IPS-15b (cell line): ENCODE measurements around the gene MRTFB.

ENCODE experiments used
- H3K27me3 ChIP-seq: one replicate; pipeline ENCODE4 v1.6.1; 2013; ENCODE audit warnings: low read length; ENCODE audit not compliant: control insufficient read depth, insufficient read depth
- H3K36me3 ChIP-seq: one replicate; pipeline ENCODE4 v1.6.1; 2013; ENCODE audit warnings: low read length; ENCODE audit not compliant: control insufficient read depth, insufficient read depth
- H3K4me1 ChIP-seq: one replicate; pipeline ENCODE4 v1.6.1; 2013; ENCODE audit warnings: mild to moderate bottlenecking, low read length; ENCODE audit not compliant: control insufficient read depth, insufficient read depth
- H3K4me3 ChIP-seq: one replicate; pipeline ENCODE4 v1.5.1; 2013; ENCODE audit warnings: low read depth, low read length
- H3K9ac ChIP-seq: one replicate; pipeline ENCODE4 v1.6.1; 2013; ENCODE audit warnings: low read depth, mild to moderate bottlenecking, low read length
- H3K9me3 ChIP-seq: one replicate; pipeline ENCODE4 v1.6.1; 2013; ENCODE audit warnings: mild to moderate bottlenecking, low read length; ENCODE audit not compliant: control insufficient read depth, insufficient read depth

MRTFB gene

GRCh38 chr16:14232106-14232864 lies 161.2 kb downstream of the MRTFB start:
- no peaks in the 10 kb centered on the region for H3K4me1 ChIP-seq
- no peaks in the 10 kb centered on the region for H3K27me3 ChIP-seq
- no peaks in the 10 kb centered on the region for H3K9me3 ChIP-seq
- no peak overlapping the region for H3K4me3 ChIP-seq
- no peak overlapping the region for H3K9ac ChIP-seq
- peaks cover 6% of the 10 kb centered on the region for H3K36me3 ChIP-seq

GRCh38 chr16:14236401-14236800 lies 165.3 kb downstream of the MRTFB start:
- Histone ChIP-seq H3K4me3 (no peak overlapping the region), H3K9me3 (no peaks in the 10 kb centered on the region), H3K27me3 (no peaks in the 10 kb centered on the region), H3K9ac (no peak overlapping the region), H3K36me3 (peaks cover 8% of the 10 kb centered on the region), H3K4me1 (no peaks in the 10 kb centered on the region)

- peaks cover 8% of the 10 kb centered on the region for H3K36me3 ChIP-seq
- H3K4me3 ChIP-seq = no peak overlapping the region
- no peaks in the 10 kb centered on the region for H3K9me3 ChIP-seq
- no peaks in the 10 kb centered on the region for H3K4me1 ChIP-seq
- H3K9ac ChIP-seq = no peak overlapping the region
- H3K27me3 ChIP-seq = no peaks in the 10 kb centered on the region
Measured at GRCh38 chr16:14238756-14239155, 167.6 kb downstream of the MRTFB start.

- no peaks in the 10 kb centered on the region for H3K4me1 ChIP-seq
- no peaks in the 10 kb centered on the region for H3K9me3 ChIP-seq
- no peak overlapping the region for H3K9ac ChIP-seq
- H3K27me3 ChIP-seq = no peaks in the 10 kb centered on the region
- H3K36me3 ChIP-seq = peaks cover 8% of the 10 kb centered on the region
- H3K4me3 ChIP-seq = no peak overlapping the region
Measured at GRCh38 chr16:14239791-14240190, 168.7 kb downstream of the MRTFB start.

GRCh38 chr16:14240219-14240843 lies 169.2 kb downstream of the MRTFB start:
- Histone ChIP-seq H3K27me3 (no peaks in the 10 kb centered on the region), H3K9me3 (no peaks in the 10 kb centered on the region), H3K9ac (no peak overlapping the region), H3K4me3 (no peak overlapping the region), H3K4me1 (no peaks in the 10 kb centered on the region), H3K36me3 (peaks cover 4% of the 10 kb centered on the region)

- Histone ChIP-seq H3K4me3 (no peak overlapping the region), H3K27me3 (no peaks in the 10 kb centered on the region), H3K9me3 (no peaks in the 10 kb centered on the region), H3K4me1 (no peaks in the 10 kb centered on the region), H3K9ac (no peak overlapping the region), H3K36me3 (peaks cover 3% of the 10 kb centered on the region)
Measured at GRCh38 chr16:14240964-14241363, 169.8 kb downstream of the MRTFB start.

GRCh38 chr16:14241631-14242030 lies 170.5 kb downstream of the MRTFB start:
- peaks cover 7% of the 10 kb centered on the region for H3K36me3 ChIP-seq
- H3K9ac ChIP-seq = no peak overlapping the region
- H3K9me3 ChIP-seq = no peaks in the 10 kb centered on the region
- no peak overlapping the region for H3K4me3 ChIP-seq
- H3K27me3 ChIP-seq = no peaks in the 10 kb centered on the region
- H3K4me1 ChIP-seq = no peaks in the 10 kb centered on the region

- Histone ChIP-seq H3K4me1 (no peaks in the 10 kb centered on the region), H3K9me3 (no peaks in the 10 kb centered on the region), H3K36me3 (peaks cover 11% of the 10 kb centered on the region), H3K9ac (no peak overlapping the region), H3K27me3 (no peaks in the 10 kb centered on the region), H3K4me3 (no peak overlapping the region)
Measured at GRCh38 chr16:14242769-14243168, 171.7 kb downstream of the MRTFB start.

- Histone ChIP-seq H3K9ac (no peak overlapping the region), H3K27me3 (no peaks in the 10 kb centered on the region), H3K9me3 (no peaks in the 10 kb centered on the region), H3K36me3 (peaks cover 11% of the 10 kb centered on the region), H3K4me1 (no peaks in the 10 kb centered on the region), H3K4me3 (no peak overlapping the region)
Measured at GRCh38 chr16:14244196-14245010, 173.3 kb downstream of the MRTFB start.

GRCh38 chr16:14248791-14249190 lies 177.7 kb downstream of the MRTFB start:
- H3K36me3 ChIP-seq = peaks cover 19% of the 10 kb centered on the region
- no peaks in the 10 kb centered on the region for H3K4me1 ChIP-seq
- no peaks in the 10 kb centered on the region for H3K9me3 ChIP-seq
- no peaks in the 10 kb centered on the region for H3K27me3 ChIP-seq
- H3K9ac ChIP-seq = no peak overlapping the region
- no peak overlapping the region for H3K4me3 ChIP-seq

GRCh38 chr16:14249291-14250032 lies 178.3 kb downstream of the MRTFB start:
- Histone ChIP-seq H3K4me3 (no peak overlapping the region), H3K9ac (no peak overlapping the region), H3K9me3 (no peaks in the 10 kb centered on the region), H3K27me3 (no peaks in the 10 kb centered on the region), H3K4me1 (no peaks in the 10 kb centered on the region), H3K36me3 (peaks cover 19% of the 10 kb centered on the region)
